Measurements from ENCODE around the gene PATE3.

The PATE3 gene

GRCh38 chr11:125778728-125779127, 9.2 kb upstream of the PATE3 start, which contains the start of gene PATE2:
Gene PATE2 (minus strand): TSS chr11:125778828. CDS start chr11:125778773, 55 bp downstream.
- H3K27ac ChIP-seq, result no peak within 1 kb of the TSS
- TF ChIP-seq ZFX (IDR thresholded peaks at IDR 0.05; ENCODE audit: borderline replicate concordance) (no peak), CTCF (IDR thresholded peaks at IDR 0.05) (no peak)

- TF ChIP-seq ZFX (IDR thresholded peaks at IDR 0.05; ENCODE audit: borderline replicate concordance), result no peak
- TF ChIP-seq CTCF (IDR thresholded peaks at IDR 0.05), result no peak
Measured at GRCh38 chr11:125784678-125785077, 3.2 kb upstream of the PATE3 start.

GRCh38 chr11:125790825-125791224, 2.9 kb downstream of the PATE3 start:
- TF ChIP-seq ZFX (IDR thresholded peaks at IDR 0.05; ENCODE audit: borderline replicate concordance), result no peak
- TF ChIP-seq CTCF (IDR thresholded peaks at IDR 0.05), result no peak
- no peak overlapping the region for H3K27ac ChIP-seq

More at GRCh38 chr11:125784678-125785077, 3.2 kb upstream of the PATE3 start:
- no peak overlapping the region for H3K27ac ChIP-seq

GRCh38 chr11:125797641-125798040, 9.7 kb downstream of the PATE3 start:
- H3K27ac ChIP-seq, result no peak overlapping the region
- TF ChIP-seq ZFX (IDR thresholded peaks at IDR 0.05; ENCODE audit: borderline replicate concordance), result no peak
- no peak for TF ChIP-seq CTCF (IDR thresholded peaks at IDR 0.05)

- no peak overlapping the region for H3K27ac ChIP-seq
- TF ChIP-seq CTCF (IDR thresholded peaks at IDR 0.05), result no peak
- no peak for TF ChIP-seq ZFX (IDR thresholded peaks at IDR 0.05; ENCODE audit: borderline replicate concordance)
Measured at GRCh38 chr11:125799808-125800207, 11.9 kb downstream of the PATE3 start.

- TF ChIP-seq CTCF (IDR thresholded peaks at IDR 0.05) (no peak), ZFX (IDR thresholded peaks at IDR 0.05; ENCODE audit: borderline replicate concordance) (no peak)
- no peak overlapping the region for H3K27ac ChIP-seq
Measured at GRCh38 chr11:125802387-125802786, 14.5 kb downstream of the PATE3 start.

GRCh38 chr11:125807909-125808308, 20.0 kb downstream of the PATE3 start:
- TF ChIP-seq CTCF (IDR thresholded peaks at IDR 0.05) (no peak), ZFX (IDR thresholded peaks at IDR 0.05; ENCODE audit: borderline replicate concordance) (no peak)
- no peak overlapping the region for H3K27ac ChIP-seq

Data from 22Rv1 (cell line).